ENCODE measurements around the gene MALAT1.
"Not testable (repeated sequence)": the region's sequence is repeated elsewhere in the genome, so short reads cannot be mapped to it uniquely, and the experiment has no call there.

Gene MALAT1

DNA sequence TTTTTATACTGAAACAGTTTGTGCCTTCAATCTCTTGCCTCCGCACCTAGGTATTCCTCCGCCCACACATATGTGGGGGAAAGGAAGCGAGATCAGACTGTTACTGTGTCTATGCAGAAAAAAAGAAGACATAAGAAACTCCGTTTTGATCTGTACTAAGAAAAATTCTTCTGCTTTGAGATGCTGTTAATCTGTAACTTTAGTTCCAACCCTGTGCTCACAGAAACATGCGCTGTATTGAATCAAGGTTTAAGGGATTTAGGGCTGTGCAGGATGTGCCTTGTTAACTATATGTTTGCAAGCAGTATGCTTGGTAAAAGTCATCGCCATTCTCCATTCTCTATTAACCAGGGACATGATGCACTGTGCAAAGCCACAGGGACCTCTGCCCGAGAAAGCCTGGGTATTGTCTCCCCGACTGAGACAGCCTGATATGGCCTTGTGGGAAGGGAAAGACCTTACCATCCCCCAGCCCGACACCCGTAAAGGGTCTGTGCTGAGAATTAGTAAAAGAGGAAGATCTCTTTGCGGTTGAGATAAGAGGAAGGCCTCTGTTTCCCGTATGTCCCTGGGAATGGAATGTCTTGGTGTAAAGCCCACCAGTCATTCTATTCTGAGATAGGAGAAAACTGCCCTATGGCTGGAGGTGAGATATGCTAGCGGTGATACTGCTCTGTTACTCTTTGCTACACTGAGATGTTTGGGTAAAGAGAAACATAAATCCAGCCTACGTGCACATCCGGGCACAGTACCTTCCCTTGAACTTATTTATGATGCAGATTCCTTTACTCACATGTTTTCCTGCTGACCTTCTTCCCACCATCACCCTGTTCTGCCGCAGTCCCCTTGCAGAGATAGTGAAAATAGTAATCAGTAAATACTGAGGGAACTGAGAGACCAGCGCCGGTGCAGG is 24.1 kb downstream of the MALAT1 start:
- not testable (repeated sequence) for DNase-seq

DNA sequence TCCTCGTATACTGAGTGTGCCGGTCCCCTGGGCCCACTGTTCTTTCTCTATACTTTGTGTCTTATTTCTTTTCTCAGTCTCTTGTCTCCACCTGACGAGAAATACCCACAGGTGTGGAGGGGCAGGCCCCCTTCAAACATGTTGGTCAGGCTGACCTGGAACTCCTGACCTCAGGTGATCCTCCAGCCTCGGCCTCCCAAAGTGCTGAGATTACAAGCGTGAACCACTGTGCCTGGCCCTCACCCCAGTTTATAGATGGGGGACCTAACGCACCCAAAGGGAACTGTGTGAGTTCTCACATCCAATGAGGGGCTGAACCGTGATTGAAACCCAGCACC is 24.8 kb downstream of the MALAT1 start:
- DNase-seq: not testable (repeated sequence)

DNA sequence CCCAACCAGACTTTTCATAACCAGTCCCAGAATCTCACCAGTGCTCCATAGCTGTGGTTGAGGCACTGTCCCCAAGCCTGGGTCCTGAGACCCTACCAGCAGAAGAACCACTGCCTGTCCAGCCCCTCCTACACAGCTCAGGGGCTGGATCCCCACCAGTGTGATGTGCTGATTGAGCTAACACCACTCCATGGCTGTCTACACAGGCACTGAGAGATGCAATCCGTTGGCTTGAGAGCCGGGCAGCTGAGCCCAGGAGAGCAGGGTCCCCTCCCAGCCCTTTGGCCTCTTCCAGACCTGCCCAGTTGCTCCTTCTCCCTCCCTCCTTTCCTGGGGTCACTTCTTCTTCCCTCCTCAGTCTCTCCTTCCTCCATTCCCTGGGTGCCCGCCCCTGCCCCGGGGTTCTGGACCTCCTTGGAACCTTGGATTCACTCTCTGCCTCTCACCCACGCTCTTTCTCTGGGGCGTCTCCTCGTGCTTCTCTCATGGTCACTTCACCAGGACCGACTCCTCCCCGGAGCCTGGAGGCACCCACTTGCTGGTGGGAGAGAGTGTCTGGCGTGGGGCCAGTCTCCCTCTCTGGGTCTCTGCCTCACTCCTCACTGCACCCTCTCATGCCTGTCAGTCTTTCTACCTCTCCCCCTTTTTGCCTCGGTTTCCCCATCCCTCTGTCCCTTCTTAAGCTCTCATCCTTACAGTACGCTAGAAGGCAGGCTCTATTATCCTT is 25.3 kb downstream of the MALAT1 start:
- DNase-seq: no peak

DNA sequence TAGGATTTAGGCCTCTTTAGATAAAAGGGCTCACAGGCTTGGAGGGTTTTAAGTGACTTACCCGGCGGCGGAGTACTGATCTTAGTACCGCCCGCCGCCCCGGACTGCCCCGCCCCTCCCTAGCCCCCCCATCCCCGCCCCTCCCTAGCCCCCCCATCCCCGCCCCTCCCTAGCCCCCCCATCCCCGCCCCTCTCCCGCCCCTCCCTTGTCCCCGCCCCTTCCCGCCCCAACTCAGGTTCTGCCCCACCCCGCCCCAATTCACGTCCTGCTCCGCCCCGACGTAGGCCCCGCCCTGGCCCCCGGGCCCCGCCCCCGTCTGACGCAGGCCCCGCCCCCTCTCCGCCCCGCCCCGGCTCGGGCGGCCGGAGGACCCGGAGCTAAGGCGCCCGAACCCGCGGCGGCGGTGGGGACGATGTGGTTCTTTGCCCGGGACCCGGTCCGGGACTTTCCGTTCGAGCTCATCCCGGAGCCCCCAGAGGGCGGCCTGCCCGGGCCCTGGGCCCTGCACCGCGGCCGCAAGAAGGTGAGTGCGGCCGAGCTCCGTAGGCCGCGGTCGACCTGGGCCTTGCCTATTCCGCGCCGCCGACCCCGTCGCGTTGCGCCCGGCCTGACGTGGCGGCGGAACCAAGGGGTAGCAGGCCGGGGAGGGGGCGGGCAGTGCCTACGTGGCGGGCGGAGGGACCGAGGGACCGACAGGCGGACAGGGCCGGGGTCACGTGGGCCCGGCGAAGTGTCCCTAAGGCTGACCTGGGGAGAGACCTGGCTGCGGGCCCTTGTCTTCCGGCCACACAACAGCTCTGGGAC is 26.1 kb downstream of the MALAT1 start, which contains the start of gene SCYL1:
Gene SCYL1 (plus strand): TSS at position 343 of the 805 bp plus-strand sequence. CDS start 71 bp downstream, at position 414.
- peak; percentile 74 for DNase-seq

DNA sequence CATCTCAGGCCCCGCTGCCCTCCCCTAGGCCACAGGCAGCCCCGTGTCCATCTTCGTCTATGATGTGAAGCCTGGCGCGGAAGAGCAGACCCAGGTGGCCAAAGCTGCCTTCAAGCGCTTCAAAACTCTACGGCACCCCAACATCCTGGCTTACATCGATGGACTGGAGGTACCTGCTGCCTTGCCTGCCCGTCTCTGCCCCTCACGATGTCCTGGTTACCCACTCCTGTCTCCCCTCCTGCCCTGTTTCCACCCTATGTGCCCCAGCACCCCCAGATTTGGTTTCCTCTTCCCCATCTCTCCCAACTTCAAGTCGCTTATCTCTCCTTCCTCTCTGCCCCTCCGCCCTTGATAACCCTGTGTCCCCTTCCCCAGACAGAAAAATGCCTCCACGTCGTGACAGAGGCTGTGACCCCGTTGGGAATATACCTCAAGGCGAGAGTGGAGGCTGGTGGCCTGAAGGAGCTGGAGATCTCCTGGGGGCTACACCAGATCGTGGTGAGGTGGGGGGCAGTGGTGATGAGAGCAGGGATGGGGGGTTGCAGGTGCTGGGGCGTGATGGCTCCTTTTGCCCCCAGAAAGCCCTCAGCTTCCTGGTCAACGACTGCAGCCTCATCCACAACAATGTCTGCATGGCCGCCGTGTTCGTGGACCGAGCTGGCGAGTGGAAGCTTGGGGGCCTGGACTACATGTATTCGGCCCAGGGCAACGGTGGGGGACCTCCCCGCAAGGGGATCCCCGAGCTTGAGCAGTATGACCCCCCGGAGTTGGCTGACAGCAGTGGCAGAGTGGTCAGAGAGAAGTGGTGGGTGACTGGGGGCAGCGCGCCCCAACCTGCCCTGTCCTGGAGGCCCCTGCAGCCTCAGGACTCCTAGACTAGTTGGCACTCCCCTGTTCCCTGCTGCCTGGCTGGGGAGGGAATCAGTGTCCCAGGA is 27.0 kb downstream of the MALAT1 start:
- no peak for DNase-seq

DNA sequence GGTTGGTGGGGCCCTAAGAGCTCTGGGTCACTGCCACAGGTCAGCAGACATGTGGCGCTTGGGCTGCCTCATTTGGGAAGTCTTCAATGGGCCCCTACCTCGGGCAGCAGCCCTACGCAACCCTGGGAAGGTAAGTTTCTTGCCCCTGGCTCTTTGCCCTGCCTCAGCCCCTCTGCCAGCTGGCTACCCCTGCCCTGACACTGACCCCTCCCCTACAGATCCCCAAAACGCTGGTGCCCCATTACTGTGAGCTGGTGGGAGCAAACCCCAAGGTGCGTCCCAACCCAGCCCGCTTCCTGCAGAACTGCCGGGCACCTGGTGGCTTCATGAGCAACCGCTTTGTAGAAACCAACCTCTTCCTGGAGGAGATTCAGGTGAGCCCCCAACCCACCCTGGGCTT is 27.9 kb downstream of the MALAT1 start:
- DNase-seq: no peak

DNA sequence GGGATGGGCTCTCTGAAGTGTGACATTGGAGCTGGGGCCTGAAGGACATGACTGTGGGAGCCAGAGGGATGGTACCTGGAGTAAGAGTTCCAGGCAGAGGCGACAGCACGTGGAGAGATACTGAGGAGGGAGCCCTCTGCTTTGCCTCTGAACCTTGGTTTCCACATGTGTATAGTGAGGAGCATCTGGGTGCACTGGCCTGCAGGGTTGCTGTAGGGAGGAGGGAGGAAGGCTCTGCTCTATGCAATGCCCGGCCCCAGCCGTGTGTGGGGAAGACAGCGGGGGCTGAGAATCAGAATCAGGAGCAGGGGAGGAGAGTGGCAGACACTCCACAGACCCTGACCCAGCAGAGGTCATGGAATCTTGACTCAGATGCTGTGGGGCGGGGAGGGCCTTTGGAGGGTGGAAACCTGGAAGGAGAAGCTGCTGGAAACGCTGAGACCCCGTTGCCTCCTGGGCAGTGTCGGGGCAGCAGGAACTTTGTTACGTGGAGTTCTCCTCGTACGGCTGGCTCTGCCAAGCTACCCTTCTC is 30.0 kb downstream of the MALAT1 start:
- DNase-seq: no peak

DNA sequence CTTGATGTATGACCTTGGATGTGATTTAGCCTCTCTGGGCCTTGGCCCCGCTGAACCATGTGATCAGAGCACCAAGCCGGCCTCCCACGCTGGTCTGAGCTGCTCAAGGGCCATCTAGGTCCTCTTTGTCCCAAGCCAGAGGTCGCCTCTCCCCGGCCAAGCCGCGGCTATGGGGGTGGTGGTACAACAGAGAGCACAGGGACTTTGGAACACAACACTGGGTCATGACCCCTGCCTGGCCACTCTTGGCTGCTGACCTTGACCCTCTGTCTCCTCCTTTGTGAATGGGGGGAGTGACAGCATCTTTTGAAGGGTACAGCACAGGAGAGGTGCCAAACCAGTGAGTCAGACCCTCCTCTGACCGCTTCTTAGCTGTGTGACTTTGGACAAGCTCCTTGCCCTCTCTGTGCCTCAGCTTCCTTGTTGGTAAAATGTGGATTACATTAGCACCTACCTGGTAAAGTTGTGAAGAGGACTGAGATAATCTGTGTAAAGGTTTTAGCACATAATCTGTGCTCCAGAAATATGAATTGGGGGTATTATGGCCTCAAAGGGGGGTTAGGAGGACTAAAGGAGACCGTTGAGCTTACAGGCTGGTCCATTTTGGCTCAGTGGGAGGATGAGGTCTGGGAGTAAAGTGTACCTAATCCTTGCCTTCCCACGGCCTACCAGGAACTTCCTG is 30.8 kb downstream of the MALAT1 start:
- DNase-seq: no peak

DNA sequence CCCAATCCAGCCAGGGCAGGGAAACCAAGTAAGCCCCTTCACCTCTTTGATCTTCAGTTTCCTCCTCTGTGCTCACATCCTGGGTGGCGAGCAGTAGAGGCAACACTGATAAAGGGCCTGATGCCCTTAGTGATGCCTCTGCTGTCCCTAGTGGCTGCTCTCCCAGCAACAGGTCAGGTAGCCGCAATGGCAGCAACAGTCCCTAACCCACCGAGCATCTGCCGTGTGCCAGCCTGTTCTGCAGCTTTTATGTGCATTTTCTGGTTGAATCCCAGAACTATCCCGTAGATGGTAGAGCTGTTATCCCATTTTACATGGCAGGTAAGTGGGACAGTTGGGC is 31.3 kb downstream of the MALAT1 start:
- DNase-seq: no peak

DNA sequence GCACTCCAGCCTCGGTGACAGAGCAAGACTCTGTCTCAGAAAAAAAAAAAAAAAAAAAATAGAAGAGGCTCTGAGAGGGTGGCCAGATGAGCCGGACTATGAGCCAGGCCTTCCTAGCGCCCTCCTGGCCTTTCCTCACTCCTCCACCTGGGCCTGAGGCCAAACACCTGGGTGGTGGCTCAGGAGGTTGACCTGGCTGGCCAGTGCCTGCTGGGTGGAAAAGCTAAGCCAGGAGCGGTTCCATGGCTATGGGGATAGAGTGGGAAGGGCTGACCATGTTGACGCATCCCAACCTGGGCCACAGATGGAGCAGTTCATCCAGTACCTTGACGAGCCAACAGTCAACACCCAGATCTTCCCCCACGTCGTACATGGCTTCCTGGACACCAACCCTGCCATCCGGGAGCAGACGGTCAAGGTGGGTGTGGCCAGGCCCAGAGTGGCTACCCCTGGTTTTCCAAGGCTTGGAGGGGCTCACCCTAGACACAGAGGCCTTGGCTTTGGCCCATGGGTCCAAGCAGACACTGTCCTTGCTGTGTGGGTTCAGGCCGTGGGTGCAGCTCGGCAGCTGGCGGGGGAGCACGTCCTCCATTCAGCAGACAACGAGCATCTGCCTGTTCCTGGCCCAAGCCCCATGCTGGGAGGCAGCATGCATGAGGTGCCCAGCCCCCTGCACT is 33.7 kb downstream of the MALAT1 start:
- DNase-seq: no peak

DNA sequence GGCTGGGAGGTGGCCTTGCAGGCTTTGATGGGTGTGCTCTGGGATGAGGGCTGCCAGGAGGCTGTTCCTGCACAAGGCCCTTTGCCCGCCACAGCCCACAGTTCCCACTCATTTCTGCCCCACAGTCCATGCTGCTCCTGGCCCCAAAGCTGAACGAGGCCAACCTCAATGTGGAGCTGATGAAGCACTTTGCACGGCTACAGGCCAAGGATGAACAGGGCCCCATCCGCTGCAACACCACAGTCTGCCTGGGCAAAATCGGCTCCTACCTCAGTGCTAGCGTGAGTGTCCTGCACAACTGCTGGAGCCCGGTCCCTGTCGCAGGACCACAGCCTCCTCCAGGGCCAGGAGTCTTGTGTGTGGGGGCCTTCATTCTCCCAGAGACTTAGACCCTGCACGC is 36.3 kb downstream of the MALAT1 start:
- DNase-seq: no peak

DNA sequence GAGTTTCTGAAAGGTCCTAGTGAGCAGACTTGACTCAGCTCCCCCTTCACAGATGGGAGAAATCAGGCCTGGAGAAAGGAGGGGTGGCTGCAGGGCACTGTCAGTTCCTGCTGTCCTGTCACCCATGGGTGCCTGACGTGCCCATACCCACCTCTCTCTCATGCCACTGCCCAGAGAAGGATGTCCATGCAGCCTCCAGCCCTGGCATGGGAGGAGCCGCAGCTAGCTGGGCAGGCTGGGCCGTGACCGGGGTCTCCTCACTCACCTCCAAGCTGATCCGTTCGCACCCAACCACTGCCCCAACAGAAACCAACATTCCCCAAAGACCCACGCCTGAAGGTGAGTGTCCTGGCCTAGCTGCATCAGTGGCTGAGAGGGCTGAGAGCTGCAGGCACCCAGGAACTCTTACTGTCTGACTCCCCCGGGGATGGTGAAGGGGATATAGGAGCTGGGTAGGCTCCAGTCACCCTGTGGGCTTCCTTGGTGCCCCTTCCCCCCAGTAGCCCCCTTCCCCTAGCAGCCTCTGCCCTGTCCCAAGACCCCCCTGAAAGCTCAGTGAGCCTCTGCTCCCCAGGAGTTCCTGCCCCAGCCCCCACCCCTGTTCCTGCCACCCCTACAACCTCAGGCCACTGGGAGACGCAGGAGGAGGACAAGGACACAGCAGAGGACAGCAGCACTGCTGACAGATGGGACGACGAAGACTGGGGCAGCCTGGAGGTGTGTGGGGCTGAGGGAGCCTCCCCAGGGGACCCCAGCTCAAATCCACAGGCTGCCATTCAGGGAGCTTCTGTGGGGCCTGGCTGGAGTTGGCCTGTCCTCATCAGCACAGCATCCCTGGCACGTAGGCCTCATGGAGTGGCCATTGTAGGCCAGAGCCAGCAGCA is 37.8 kb downstream of the MALAT1 start:
- no peak for DNase-seq

DNA sequence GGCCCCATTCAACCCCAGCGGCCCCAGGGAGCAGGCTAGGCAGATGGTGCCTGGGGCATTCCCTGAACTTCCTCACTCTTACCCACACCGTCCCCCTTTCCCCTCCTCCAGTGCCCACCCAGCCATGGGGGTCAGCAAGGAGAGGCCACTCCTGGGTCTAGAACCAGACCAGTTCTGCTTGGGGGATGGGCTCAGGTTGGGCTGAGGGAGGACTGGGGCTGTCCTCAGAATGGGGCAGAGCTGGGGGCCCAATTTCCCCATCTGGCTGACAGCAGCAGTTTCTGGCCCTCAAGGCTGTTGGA is 38.4 kb downstream of the MALAT1 start:
- DNase-seq: no peak

DNA sequence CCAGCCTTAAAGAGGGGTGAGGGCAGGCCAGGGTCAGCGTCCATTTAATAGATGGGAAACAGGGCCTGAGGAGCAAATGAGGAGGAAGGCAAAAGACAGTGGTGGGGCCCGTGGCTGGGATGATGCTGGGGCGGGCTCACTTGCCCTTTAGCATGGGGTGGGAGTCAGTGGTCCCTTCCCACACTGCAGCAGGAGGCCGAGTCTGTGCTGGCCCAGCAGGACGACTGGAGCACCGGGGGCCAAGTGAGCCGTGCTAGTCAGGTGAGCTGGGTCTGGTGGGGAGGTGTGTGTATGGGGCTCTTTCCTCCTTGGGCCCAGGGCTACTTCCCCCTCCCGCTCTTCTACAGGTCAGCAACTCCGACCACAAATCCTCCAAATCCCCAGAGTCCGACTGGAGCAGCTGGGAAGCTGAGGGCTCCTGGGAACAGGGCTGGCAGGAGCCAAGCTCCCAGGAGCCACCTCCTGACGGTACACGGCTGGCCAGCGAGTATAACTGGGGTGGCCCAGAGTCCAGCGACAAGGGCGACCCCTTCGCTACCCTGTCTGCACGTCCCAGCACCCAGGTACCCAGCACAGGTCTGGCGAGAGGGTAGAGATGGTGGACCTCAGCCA is 38.9 kb downstream of the MALAT1 start:
- DNase-seq: no peak

DNA sequence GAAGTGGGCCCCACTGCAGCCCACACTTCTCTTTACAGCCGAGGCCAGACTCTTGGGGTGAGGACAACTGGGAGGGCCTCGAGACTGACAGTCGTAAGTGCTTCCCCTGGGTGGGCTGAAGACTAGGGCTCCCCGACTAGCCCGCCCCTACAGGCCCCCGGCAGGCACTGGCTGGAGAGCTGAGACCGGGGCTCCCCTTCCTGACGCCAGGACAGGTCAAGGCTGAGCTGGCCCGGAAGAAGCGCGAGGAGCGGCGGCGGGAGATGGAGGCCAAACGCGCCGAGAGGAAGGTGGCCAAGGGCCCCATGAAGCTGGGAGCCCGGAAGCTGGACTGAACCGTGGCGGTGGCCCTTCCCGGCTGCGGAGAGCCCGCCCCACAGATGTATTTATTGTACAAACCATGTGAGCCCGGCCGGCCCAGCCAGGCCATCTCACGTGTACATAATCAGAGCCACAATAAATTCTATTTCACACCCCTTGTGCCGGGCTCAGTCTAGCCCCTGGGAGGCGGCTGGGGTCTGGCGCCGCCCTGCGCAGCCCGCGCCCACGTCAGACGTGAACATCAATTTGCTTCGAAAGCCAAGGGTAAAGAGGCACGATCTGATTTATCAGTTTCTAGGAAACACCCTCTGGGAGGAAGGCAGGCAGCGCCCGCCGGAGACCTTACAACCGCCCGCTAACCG is 39.5 kb downstream of the MALAT1 start:
- DNase-seq: no peak

DNA sequence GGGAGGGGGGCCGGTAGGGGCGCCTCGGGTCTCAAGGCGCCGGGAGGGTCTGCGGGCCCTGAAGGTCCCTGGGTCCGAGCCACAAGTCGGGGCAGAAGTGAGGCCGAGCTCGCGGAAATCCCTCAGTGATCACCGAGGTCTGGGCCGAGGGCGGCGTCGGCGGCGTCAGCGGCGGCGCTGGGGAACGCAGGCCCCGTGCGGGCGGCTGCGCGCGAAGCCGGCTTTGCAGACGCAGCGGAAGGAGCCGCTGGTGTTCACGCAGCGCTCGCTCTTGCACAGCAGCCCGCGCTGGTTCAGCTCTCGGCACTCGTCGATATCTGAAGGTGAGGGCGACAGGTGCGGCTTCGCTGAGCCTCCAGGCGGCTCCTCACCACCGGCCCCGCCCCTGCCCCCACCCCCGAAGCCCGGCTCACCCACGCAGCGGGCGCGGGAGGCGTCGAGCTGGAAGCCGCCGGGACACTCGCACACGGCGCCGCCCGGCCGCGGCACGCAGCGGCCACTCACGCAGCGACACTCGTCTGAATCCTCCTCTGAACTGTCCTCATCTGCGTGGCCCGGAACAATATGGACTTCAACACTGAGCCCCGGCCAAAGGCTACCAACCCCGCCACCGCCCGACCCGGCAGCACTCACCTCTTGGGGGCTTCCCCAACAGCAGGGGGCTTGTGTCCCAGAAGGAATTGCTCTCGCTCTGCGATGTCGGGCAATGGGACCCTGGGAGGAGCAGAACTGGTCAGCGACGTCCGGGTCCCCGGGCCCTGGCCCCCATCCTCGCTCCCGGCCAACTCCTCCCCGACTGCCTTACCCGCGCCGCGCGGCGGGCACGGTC is 40.3 kb downstream of the MALAT1 start:
- no peak for DNase-seq

DNA sequence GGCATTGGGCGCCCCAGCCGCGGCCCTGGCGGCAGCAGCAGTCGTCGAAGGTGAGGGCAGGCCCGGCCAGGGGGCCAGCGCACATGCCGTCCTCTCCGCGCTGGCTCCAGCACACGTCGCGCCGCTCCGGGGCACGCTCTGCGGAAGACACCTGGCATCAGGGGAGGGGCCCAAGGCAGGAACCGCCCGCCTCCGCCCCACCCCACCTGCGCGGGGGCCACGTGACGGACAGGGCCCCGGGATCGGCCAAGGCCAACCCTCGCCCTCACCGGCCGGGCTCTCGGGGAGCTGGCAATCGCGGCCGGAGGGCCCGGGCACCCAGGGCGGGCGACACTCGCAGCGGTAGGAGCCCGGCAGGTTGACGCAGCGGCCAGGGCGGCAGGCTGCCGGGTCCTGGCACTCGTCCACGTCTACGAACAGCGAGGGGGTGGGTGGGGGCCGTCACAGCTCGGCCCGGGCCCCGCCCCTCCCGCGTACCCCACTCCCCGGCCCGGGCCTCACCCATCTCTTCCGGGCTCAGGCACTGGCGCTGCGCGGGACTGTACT is 41.0 kb downstream of the MALAT1 start:
- DNase-seq: no peak
